Breast epithelium (tissue), 3 donors: ENCODE data around the gene KMT2D.
A peak's percentile ranks its signal among the peaks of the same experiment; 100 is the strongest.

Experiments used
- POLR2A ChIP-seq: fragments of 450-650 bp; IDR thresholded peaks from one replicate; pipeline ENCODE4 v1.6.1; 2016; ENCODE audit warnings: antibody characterized with exemption, mild to moderate bottlenecking, moderate library complexity
- POLR2AphosphoS5 ChIP-seq, 3 donors: sonication (generic); formaldehyde crosslinking; IDR thresholded peaks; one replicate each; pipeline ENCODE4 v1.6.1; 2017; ENCODE audit warnings: antibody characterized with exemption in 3 of 3
- TF ChIP-seq, protein P1 (sequence below), 3 donors: fragments of 450-650 bp; IDR thresholded peaks; one replicate each; pipeline ENCODE4 v1.5.1; 2016 to 2017; ENCODE audit warnings: antibody characterized with exemption in 3 of 3, mild to moderate bottlenecking in 3 of 3, moderate library complexity in 3 of 3

DNA sequence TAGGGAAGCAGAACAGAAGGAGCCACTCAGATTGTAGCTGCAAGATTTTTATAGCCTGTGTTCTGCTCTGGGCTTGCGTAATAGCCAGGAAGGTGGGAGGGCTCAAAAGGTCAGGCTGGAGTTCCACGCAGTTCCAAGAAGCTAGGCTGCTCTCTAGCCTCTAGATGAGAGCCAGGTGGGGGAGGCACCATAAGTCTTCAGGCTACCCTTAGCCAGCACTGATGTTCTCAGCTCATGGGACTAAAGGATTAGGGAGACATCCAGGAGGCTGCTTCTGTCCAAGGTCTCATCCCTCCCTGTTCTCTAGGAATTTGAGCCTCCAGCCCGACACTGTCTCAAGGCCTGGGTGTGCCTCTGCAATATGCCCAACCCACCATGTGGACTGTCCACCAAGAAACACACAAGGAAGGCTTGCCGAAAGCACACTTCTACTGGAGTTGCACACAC is 48.4 kb upstream of the KMT2D start:
- TF ChIP-seq POLR2A (no peak), POLR2AphosphoS5 (IDR thresholded peaks at IDR 0.05) (peak in 1 of 3 donors; percentile 28)
- TF ChIP-seq, protein P1, sequence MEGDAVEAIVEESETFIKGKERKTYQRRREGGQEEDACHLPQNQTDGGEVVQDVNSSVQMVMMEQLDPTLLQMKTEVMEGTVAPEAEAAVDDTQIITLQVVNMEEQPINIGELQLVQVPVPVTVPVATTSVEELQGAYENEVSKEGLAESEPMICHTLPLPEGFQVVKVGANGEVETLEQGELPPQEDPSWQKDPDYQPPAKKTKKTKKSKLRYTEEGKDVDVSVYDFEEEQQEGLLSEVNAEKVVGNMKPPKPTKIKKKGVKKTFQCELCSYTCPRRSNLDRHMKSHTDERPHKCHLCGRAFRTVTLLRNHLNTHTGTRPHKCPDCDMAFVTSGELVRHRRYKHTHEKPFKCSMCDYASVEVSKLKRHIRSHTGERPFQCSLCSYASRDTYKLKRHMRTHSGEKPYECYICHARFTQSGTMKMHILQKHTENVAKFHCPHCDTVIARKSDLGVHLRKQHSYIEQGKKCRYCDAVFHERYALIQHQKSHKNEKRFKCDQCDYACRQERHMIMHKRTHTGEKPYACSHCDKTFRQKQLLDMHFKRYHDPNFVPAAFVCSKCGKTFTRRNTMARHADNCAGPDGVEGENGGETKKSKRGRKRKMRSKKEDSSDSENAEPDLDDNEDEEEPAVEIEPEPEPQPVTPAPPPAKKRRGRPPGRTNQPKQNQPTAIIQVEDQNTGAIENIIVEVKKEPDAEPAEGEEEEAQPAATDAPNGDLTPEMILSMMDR (IDR thresholded peaks at IDR 0.05): no peak
